ENCODE data around the gene OSGEP.

Gene OSGEP

GRCh38 chr14:20472536-20473169 is 18.0 kb upstream of the OSGEP start:
- no peak for DNase-seq (ENCODE audit: low read depth)
- no peak overlapping the region for H3K4me3 ChIP-seq (ENCODE audit: low read depth, low read length)
- no peak for TF ChIP-seq CTCF (IDR thresholded peaks at IDR 0.05; ENCODE audit: low read depth, low read length, missing control alignments)

- no peak for DNase-seq (ENCODE audit: low read depth)
- H3K4me3 ChIP-seq (ENCODE audit: low read depth, low read length): peak overlapping the region; percentile 94
- no peak for TF ChIP-seq CTCF (IDR thresholded peaks at IDR 0.05; ENCODE audit: low read depth, low read length, missing control alignments)
Measured at GRCh38 chr14:20470603-20470901, 15.9 kb upstream of the OSGEP start.

DNA sequence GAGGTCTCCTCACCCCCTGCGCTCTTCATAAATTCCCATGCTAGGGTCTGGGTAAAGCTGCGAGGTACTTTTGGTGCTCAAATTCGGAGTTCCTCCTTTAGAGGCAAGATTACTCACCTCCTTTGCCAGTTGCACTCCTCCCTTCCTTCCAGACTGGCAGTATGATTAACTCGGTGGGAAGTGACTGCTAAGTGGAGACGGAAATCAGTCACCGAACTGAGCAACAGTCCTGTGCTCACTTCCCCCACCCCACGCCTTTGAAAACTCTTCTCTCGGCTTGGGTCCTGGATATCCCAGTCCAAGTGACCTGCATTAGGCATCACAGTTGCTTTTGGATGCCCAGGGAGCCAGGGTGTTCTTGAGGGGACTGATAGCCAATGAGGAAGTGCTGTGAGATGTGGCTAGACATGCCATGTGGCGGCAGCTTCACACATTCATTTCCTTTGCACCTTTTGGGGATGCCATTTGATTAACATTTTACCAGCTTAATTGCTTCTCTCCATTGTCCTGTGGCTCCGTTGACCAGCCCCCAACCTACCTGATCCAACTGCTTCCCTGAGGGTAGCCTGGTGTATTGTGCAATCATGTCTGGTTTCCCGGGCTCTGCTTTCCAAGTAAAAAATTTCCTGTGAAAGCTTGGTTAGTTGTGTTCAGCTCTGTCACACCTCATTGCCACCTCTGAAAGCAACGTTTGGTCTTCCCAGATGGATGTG is 15.4 kb upstream of the OSGEP start:
- peak; percentile 41 for DNase-seq (ENCODE audit: low read depth)
- no peak for TF ChIP-seq CTCF (IDR thresholded peaks at IDR 0.05; ENCODE audit: low read depth, low read length, missing control alignments)

DNA sequence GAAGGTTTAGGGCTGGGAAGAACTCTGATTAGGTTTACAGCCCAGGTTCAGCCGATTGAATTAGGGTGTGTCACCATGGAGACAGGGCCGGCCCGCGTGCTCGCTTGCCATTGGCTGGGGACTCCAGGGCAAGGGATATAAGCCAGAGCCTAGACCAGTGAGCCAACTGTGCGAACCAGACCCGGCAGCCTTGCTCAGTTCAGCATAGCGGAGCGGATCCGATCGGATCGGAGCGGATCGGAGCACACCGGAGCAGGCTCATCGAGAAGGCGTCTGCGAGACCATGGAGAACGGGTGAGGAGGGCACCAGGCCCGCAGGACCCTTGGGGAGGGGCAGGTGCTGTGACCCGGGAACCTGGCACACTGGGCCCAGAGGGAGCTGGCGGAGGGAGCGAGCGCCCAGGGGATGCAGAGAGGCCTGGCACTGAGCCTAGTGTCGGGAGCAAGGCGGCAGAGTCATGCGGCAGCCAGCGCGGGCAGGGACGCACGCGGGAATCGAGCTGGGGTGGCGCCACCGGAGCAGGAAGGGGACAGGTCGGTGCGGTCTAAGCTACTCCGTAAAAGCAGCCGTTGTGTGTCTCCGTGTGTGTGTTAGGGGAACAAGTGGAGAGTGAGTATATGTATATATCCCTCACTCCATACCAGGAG is 14.8 kb upstream of the OSGEP start, which contains the start of gene PNP:
Gene PNP, plus strand, starts transcription at position 165 of the 648 bp plus-strand sequence. Its CDS starts 119 bp downstream, at position 284.
- TF ChIP-seq CTCF (IDR thresholded peaks at IDR 0.05; ENCODE audit: low read depth, low read length, missing control alignments): no peak
- DNase-seq (ENCODE audit: low read depth): peak; percentile 83
- peak within 1 kb of the TSS; percentile 94 for H3K4me3 ChIP-seq (ENCODE audit: low read depth, low read length)

More for the DNA sequence above, 15.4 kb upstream of the OSGEP start:
- peak overlapping the region; percentile 94 for H3K4me3 ChIP-seq (ENCODE audit: low read depth, low read length)

DNA sequence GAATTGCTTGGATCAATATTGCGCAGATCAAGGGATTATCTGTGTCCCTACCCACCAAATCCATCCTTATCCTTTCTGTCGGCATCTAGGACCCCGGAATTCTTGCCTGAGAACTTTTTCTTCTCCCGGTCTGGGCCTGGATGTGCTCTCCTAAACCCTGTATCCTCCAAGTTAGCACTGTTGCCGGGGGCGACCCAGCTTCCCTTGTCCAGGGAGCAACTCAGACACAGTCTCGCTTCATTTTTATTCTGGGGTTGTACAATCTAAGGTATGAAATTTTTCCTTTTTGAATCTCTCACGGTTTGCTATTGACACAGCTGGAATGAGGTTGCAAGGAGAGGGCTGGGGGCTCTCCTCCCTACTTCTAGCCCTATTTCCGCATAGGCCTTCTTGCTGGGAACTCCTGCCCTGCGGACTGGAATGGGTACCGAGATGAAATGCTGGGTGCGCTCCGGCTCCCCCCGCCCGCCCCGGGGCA is 14.2 kb upstream of the OSGEP start:
- DNase-seq (ENCODE audit: low read depth): no peak
- peak overlapping the region; percentile 94; the same call in 1 of the 2 replicates for H3K4me3 ChIP-seq (ENCODE audit: low read depth, low read length)
- TF ChIP-seq CTCF (IDR thresholded peaks at IDR 0.05; ENCODE audit: low read depth, low read length, missing control alignments): no peak

- peak; percentile 100 for DNase-seq (ENCODE audit: low read depth)
- H3K4me3 ChIP-seq (ENCODE audit: low read depth, low read length): peak within 1 kb of the TSS; percentile 97
- TF ChIP-seq CTCF (IDR thresholded peaks at IDR 0.05; ENCODE audit: low read depth, low read length, missing control alignments): no peak
Measured at GRCh38 chr14:20461225-20462141, 6.9 kb upstream of the OSGEP start, which contains the start of gene PIP4P1. Gene PIP4P1, minus strand, starts transcription at chr14:20461434. Its CDS starts 109 bp downstream, at chr14:20461325.
